SK-N-SH treated with all-trans-retinoic acid at 6 μM for 48 hours (cell line): ENCODE measurements around the gene PIEZO1.
"Not testable (repeated sequence)": the region's sequence is repeated elsewhere in the genome, so short reads cannot be mapped to it uniquely, and the experiment has no call there.

ENCODE experiments used
- ATAC-seq: fragments of 200-7000 bp; cut with Tn5 transposase; 3 replicates; pipeline ENCODE4 v1.9.1; 2020; ENCODE audit warnings: mild to moderate bottlenecking, moderate library complexity
- ARNTL ChIP-seq: fragments of 450-650 bp; formaldehyde crosslinking; IDR thresholded peaks from 2 replicates; pipeline ENCODE4 v1.5.0; 2020; ENCODE audit warnings: low read depth, mild to moderate bottlenecking, moderate library complexity, borderline replicate concordance
- CREB5 ChIP-seq: fragments of 250-450 bp; sonication (Bioruptor Pico); IDR thresholded peaks from 2 replicates; pipeline ENCODE4 v1.5.1; 2020; ENCODE audit warnings: low read depth, mild to moderate bottlenecking, moderate library complexity
- CSDC2 ChIP-seq: fragments of 250-450 bp; sonication (Bioruptor Pico); IDR thresholded peaks from 2 replicates; pipeline ENCODE4 v1.5.0; 2020; ENCODE audit warnings: mild to moderate bottlenecking, moderate library complexity
- CSRNP3 ChIP-seq: fragments of 250-450 bp; sonication (Bioruptor Pico); IDR thresholded peaks from 2 replicates; pipeline ENCODE4 v1.5.1; 2021; ENCODE audit warnings: mild to moderate bottlenecking, moderate library complexity
- ESRRG ChIP-seq: fragments of 250-450 bp; sonication (Bioruptor Pico); IDR thresholded peaks from 2 replicates; pipeline ENCODE4 v1.6.1; 2021; ENCODE audit warnings: mild to moderate bottlenecking
- ISL1 ChIP-seq: fragments of 250-450 bp; sonication (Bioruptor Pico); IDR thresholded peaks from 2 replicates; pipeline ENCODE4 v2.1.2; 2022; ENCODE audit warnings: mild to moderate bottlenecking, moderate library complexity
- PATZ1 ChIP-seq: fragments of 250-450 bp; sonication (Bioruptor Pico); IDR thresholded peaks from 2 replicates; pipeline ENCODE4 v1.8.0; 2020; ENCODE audit warnings: mild to moderate bottlenecking, moderate library complexity, borderline replicate concordance
- PPARA ChIP-seq: fragments of 250-450 bp; sonication (Bioruptor Pico); IDR thresholded peaks from 2 replicates; pipeline ENCODE4 v1.5.0; 2020; ENCODE audit warnings: mild to moderate bottlenecking, borderline replicate concordance
- RARB ChIP-seq: fragments of 250-450 bp; sonication (Bioruptor Pico); IDR thresholded peaks from 2 replicates; pipeline ENCODE4 v1.8.0; 2021; ENCODE audit warnings: mild to moderate bottlenecking, moderate library complexity
- SNAI2 ChIP-seq: fragments of 250-450 bp; sonication (Bioruptor Pico); IDR thresholded peaks from 2 replicates; pipeline ENCODE4 v1.5.0; 2020; ENCODE audit warnings: mild to moderate bottlenecking, moderate library complexity
- TOX ChIP-seq: fragments of 250-450 bp; sonication (Bioruptor Pico); IDR thresholded peaks from 2 replicates; pipeline ENCODE4 v1.8.0; 2021; ENCODE audit warnings: mild to moderate bottlenecking, moderate library complexity, borderline replicate concordance
- ZC3H10 ChIP-seq: fragments of 250-450 bp; sonication (Bioruptor Pico); IDR thresholded peaks from 2 replicates; pipeline ENCODE4 v1.5.1; 2021; ENCODE audit warnings: mild to moderate bottlenecking, moderate library complexity
- ZFP3 ChIP-seq: fragments of 250-450 bp; sonication (Bioruptor Pico); IDR thresholded peaks from 2 replicates; pipeline ENCODE4 v1.5.0; 2020; ENCODE audit warnings: mild to moderate bottlenecking, moderate library complexity
- ZFP30 ChIP-seq: fragments of 450-650 bp; formaldehyde crosslinking; IDR thresholded peaks from 2 replicates; pipeline ENCODE4 v1.5.0; 2022; ENCODE audit warnings: mild to moderate bottlenecking, moderate library complexity
- ZNF565 ChIP-seq: fragments of 450-650 bp; formaldehyde crosslinking; conservative IDR thresholded peaks from 2 replicates; pipeline ENCODE4 v1.5.0; 2020; ENCODE audit warnings: low read depth, mild to moderate bottlenecking, moderate library complexity
- ZNF70 ChIP-seq: fragments of 450-650 bp; formaldehyde crosslinking; IDR thresholded peaks from 2 replicates; pipeline ENCODE4 v1.5.0; 2020; ENCODE audit warnings: mild to moderate bottlenecking, moderate library complexity

PIEZO1 gene

GRCh38 chr16:88775825-88776224 lies 9.2 kb downstream of the PIEZO1 start (continued):
- TF ChIP-seq ISL1 (CRISPR knock-in tag), result no peak

- TF ChIP-seq RARB (no peak), ZNF565 (CRISPR knock-in tag) (no peak), PPARA (no peak), ARNTL (no peak), ZNF70 (CRISPR knock-in tag) (no peak)
- ATAC-seq, result no peak
These were observed 10.3 kb downstream of the PIEZO1 start for GRCh38 chr16:88774544-88775393.

GRCh38 chr16:88773812-88774291 lies 11.2 kb downstream of the PIEZO1 start:
- ATAC-seq, result 0 out of 3 replicates have a peak, but pooled peaks have one; percentile 1

GRCh38 chr16:88772871-88773811 lies 11.9 kb downstream of the PIEZO1 start:
- ATAC-seq, result peak; percentile 79
- TF ChIP-seq ARNTL, result 0 out of 2 replicates have a peak, but pooled peaks have one; percentile 17
- no peak for TF ChIP-seq CSRNP3 (CRISPR knock-in tag)

More at GRCh38 chr16:88773812-88774291, 11.2 kb downstream of the PIEZO1 start:
- TF ChIP-seq PPARA (no peak), PATZ1 (no peak), ZFP30 (CRISPR knock-in tag) (no peak), ZC3H10 (no peak), CREB5 (no peak), ZNF565 (CRISPR knock-in tag) (no peak), CSRNP3 (CRISPR knock-in tag) (no peak), CSDC2 (no peak), ZNF70 (CRISPR knock-in tag) (no peak), TOX (CRISPR knock-in tag) (no peak), ISL1 (CRISPR knock-in tag) (no peak), ESRRG (CRISPR knock-in tag) (no peak), SNAI2 (CRISPR knock-in tag) (no peak), ZFP3 (CRISPR knock-in tag) (no peak)

GRCh38 chr16:88771781-88772180 lies 13.2 kb downstream of the PIEZO1 start:
- not testable (repeated sequence) for ATAC-seq

GRCh38 chr16:88771294-88771772 lies 13.7 kb downstream of the PIEZO1 start:
- TF ChIP-seq ZFP3 (CRISPR knock-in tag) (0 out of 2 replicates have a peak, but pooled peaks have one; percentile 18), ZC3H10 (no peak)

More at GRCh38 chr16:88771294-88771772, 13.7 kb downstream of the PIEZO1 start:
- peak; percentile 25; the same call in 2 of the 3 replicates for ATAC-seq
